Stimulated activated naive CD8-positive, alpha-beta T cell treated with anti-CD3 and anti-CD28 coated beads, Interleukin-15, Interleukin-2, amounts not matched to agents 100 U/mL and 50 U/mL, for 24 hours (primary cell): Measurements from ENCODE around the gene TRRAP.
"Not testable (repeated sequence)": the region's sequence is repeated elsewhere in the genome, so short reads cannot be mapped to it uniquely, and the experiment has no call there.

Source experiments
- ATAC-seq: fragments of 150-1000 bp; cut with Tn5 transposase; one replicate; pipeline ENCODE4 v1.10.0; 2021
- DNase-seq: peaks from one replicate; pipeline ENCODE4 v3.0.0; 2021

Gene TRRAP

DNA sequence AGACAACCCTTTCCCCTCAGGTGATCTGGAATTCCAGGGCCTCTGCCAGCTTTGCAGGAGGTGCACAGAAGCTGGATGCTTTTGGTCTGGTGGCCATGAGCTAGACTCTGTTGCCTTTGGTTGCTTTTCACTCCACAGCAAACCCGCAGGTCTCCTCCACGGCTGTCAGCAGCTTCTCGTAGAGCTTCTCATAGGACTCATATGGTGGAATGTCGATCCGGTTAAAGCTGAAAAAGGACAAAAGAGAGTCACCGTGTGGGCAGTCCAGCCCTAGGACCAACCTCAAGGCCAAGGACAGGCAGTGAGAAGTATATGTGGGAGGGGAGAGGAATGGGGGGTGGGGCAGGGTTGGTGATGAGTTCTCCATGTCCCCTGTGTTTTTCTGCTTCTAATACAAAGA, 152.1 kb downstream of the TRRAP start:
- ATAC-seq: no peak
- DNase-seq: no peak

- ATAC-seq: no peak
- no peak for DNase-seq
Measured at GRCh38 chr7:99030951-99031350, 152.6 kb downstream of the TRRAP start.

DNA sequence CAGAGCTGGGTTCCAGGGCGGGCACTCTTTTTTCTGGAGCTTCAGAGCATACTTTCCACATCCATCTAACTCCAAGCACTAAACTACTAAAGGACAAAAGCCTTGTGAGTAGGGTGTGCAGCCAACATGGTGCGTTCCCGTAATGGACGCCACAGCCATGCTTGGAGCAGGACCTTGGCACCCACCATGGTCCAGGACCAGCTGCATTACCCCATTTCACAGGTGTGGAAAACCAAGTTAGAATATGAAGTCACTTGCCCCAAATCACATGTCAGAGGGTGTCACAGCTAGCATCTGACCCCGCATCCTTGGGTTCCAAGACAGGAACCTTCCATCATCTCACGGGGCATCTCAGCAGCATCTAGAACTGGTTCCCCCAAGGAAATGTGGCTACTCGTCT, 153.2 kb downstream of the TRRAP start:
- DNase-seq (no peak), ATAC-seq (no peak)

DNA sequence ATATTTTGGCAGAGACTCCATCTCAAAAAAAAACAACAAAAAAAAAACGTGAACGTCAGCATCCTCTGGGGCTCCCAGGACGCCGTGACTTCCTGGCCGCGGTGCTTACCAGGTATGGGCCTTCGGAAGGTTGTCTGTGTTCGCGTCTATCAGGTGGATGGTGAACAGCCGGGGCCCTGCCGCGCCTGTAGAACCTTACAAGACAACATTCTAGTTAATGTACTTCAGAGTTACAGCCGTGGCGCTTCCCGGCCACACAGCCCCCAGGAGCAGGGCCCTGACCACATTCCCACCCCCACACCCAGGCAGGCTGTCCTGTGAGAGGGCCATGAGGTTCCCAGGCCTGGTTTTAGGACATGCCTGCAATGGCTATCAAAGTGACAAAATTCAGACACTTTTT, 154.6 kb downstream of the TRRAP start:
- ATAC-seq (no peak), DNase-seq (no peak)

DNA sequence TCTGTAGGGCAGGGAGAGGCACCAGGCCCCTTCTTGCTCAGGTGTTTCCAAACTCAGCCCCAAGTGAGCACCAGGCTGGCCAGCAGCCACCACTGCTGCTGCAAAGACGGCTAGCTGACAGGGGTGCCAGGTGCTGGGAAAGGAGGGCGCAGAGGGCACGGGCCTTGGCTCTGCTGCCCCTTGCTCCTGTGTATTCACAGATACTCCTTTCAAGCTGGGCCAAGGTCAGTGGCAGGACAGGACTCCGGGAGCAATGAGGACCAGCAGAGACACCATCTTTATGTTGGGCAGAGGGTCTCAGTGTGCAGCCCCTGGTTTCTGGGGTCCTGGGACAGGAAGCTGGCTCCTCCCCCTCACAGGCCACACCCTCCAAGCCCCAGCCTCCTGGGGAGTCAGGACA, 155.4 kb downstream of the TRRAP start:
- no peak for ATAC-seq
- no peak for DNase-seq

- ATAC-seq (no peak), DNase-seq (no peak)
Measured at GRCh38 chr7:99034932-99035722, 156.8 kb downstream of the TRRAP start.

DNA sequence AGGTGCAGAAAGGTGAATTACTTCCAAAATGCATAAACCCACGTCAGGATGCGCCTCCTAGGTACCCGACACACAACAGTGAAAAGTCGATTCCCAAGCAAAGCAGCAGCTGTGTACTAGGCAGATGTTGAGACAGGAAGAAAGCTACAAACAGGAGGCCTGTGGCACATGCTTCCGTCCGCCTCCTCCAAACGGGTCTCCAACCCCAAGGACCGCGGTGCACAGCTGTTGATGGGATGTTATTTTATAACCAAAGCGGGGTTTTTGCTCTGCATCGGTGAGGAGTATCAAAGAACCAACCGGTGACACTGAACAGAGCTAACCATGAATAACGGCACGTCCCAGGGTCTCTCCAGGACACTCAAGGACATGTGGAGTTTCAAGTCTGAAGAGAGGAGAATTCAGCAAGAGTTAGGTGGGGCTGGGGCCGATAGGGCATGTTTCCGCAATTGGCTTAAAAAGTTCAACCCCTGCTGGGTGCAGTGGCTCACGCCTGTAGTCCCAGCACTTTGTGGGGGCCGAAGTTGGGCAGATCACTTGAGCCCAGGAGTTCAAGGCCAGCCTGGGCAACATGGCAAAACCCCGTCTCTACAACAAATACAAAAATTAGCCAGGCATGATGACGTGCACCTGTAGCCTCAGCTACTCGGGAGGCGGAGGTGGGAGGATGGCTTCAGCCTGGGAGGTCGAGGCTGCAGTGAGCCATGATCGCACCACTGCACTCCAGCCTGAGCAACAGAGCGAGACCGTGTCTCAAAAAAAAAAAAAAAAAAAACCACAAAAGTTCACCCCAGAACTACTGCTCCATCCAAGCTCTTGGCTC, 157.6 kb downstream of the TRRAP start:
- no peak for ATAC-seq

GRCh38 chr7:99036546-99037111, 158.3 kb downstream of the TRRAP start:
- peak; percentile 16 for DNase-seq
- ATAC-seq: no peak

More for the DNA sequence above, 157.6 kb downstream of the TRRAP start:
- DNase-seq: no peak

DNA sequence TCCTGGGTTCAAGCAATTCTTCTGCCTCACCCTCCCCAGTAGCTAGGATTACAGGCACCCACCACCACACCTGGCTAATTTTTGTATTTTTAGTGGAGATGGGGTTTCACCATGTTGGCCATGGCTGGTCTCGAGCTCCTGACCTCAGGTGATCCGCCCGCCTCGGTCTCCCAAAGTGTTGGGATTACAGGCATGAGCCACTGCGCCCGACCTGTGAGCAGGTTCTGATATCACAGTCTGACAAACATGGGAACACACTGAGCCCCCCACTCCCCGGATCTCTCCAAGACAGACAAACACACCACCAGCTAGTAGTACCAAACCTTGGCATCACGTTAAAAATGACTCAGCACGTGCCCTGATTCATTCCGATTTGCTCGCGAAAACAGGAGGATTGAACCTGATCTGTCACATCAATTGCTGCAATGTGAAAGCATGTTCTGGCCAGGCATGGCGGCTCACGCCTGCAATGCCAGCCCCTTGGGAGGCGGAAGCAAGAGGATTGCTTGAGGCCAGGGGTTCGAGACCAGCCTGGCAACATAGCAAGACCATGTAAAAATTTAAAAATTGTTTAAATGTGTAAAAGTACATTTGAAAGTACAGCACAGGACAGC, 159.1 kb downstream of the TRRAP start:
- DNase-seq: no peak
- ATAC-seq: no peak

- no peak for DNase-seq
Measured at GRCh38 chr7:99038086-99038855, 159.9 kb downstream of the TRRAP start.

GRCh38 chr7:99039384-99039891, 161.1 kb downstream of the TRRAP start:
- DNase-seq: no peak
- ATAC-seq: no peak

More at GRCh38 chr7:99038086-99038855, 159.9 kb downstream of the TRRAP start:
- ATAC-seq: no peak

GRCh38 chr7:99040104-99040958, 162.0 kb downstream of the TRRAP start:
- ATAC-seq (peak; percentile 36), DNase-seq (peak; percentile 68)

- DNase-seq (no peak), ATAC-seq (no peak)
Measured at GRCh38 chr7:99041526-99041925, 163.2 kb downstream of the TRRAP start.

GRCh38 chr7:99042957-99043356, 164.6 kb downstream of the TRRAP start:
- DNase-seq: no peak
- ATAC-seq: no peak

GRCh38 chr7:99044858-99045257, 166.5 kb downstream of the TRRAP start:
- not testable (repeated sequence) for DNase-seq, ATAC-seq

- ATAC-seq, DNase-seq: not testable (repeated sequence)
Measured at GRCh38 chr7:99046262-99046661, 167.9 kb downstream of the TRRAP start.

GRCh38 chr7:99046722-99047121, 168.4 kb downstream of the TRRAP start:
- ATAC-seq: no peak
- DNase-seq: no peak

DNA sequence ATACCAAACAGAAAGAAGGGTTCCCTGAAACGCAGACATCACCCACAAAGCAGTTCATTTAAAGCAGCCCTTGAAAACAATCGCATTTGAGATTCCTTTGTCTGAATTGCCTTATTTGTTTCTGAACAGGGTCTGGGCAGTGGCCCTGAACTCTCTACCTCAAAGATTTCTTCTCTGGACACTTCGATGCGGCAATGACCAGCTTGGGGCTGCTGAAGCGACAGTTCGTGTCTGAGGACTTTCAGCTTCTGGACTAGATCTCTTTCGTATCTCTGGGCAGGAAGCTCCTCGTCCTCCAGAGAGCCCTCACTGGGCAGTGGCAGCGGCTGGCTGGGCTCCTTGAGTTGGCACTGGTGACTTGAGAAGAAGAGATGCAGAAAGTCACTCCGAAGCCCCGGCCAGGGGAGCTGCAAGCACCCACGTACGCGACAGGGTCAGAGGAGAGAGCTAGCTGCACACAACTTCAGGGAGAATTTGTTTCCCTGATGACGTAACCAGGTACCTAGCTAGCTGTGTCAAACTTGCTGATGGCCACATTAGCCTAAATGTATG, 169.3 kb downstream of the TRRAP start:
- no peak for ATAC-seq
- no peak for DNase-seq

- no peak for DNase-seq
- no peak for ATAC-seq
Measured at GRCh38 chr7:99050971-99051370, 172.6 kb downstream of the TRRAP start.

- no peak for DNase-seq
- no peak for ATAC-seq
Measured at GRCh38 chr7:99054781-99055180, 176.4 kb downstream of the TRRAP start.
